ENCODE data around the gene TCEA3.
A peak's percentile ranks its signal among the peaks of the same experiment; 100 is the strongest.

Gene TCEA3

GRCh38 chr1:23424293-23425192, at the start of gene TCEA3:
Gene TCEA3, minus strand, starts transcription at chr1:23424748. Its CDS starts 115 bp downstream, at chr1:23424633.
- TF ChIP-seq, protein P1, sequence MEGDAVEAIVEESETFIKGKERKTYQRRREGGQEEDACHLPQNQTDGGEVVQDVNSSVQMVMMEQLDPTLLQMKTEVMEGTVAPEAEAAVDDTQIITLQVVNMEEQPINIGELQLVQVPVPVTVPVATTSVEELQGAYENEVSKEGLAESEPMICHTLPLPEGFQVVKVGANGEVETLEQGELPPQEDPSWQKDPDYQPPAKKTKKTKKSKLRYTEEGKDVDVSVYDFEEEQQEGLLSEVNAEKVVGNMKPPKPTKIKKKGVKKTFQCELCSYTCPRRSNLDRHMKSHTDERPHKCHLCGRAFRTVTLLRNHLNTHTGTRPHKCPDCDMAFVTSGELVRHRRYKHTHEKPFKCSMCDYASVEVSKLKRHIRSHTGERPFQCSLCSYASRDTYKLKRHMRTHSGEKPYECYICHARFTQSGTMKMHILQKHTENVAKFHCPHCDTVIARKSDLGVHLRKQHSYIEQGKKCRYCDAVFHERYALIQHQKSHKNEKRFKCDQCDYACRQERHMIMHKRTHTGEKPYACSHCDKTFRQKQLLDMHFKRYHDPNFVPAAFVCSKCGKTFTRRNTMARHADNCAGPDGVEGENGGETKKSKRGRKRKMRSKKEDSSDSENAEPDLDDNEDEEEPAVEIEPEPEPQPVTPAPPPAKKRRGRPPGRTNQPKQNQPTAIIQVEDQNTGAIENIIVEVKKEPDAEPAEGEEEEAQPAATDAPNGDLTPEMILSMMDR (IDR thresholded peaks at IDR 0.05; ENCODE audit: low read depth, low read length, missing control alignments): no peak
- no peak for DNase-seq (ENCODE audit: low read depth)
- in situ Hi-C loops (cut with HindIII; ENCODE audit: low sequenced_read_pairs): loop anchor here (5.0 kb wide), 1 partner anchor 73 kb away; no protein-coding TSS in a partner anchor
- peak within 1 kb of the TSS; percentile 33 for H3K4me3 ChIP-seq (ENCODE audit: low read depth, low read length)

DNA sequence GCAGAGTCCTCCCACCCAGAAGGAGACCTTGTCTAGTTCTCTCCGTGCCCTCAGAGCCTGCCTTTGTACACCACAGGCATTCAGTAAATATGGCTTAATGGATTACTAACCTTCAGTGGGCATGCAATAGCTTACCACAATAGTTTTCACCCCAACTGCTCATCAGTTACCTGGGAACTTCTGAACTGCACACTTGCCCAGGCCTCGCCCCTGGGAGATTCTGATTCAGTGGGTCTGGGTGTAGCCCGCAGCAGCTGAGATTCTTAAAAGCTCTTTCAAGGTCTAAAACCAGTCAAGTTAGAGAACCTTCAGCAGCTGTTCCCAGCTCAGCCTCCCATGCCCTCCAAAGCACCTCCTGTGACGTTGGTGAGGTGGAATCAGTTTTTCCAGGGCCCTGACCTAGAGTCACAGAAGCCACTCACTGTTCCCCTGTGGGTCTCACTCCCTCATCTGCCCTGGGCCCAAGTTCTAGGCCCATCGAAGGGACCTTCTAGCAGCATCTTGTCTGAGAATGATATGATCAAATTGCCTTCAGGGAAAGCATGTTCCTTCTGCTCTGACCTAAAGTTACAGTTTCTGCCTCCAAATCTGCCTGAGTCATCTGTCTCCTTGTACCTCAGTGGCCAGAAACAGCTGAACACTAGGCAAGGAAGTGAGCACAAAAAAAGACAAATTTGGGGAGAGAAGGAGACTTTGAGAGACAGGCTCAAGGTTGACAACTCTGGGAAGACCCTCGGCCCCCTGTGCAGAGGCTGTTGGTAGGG, 48.7 kb upstream of the TCEA3 start:
- H3K4me3 ChIP-seq (ENCODE audit: low read depth, low read length): no peak overlapping the region
- no peak for DNase-seq (ENCODE audit: low read depth)
- TF ChIP-seq, protein P1 (IDR thresholded peaks at IDR 0.05; ENCODE audit: low read depth, low read length, missing control alignments): no peak
- in situ Hi-C loops (cut with HindIII; ENCODE audit: low sequenced_read_pairs): no loop called here

DNA sequence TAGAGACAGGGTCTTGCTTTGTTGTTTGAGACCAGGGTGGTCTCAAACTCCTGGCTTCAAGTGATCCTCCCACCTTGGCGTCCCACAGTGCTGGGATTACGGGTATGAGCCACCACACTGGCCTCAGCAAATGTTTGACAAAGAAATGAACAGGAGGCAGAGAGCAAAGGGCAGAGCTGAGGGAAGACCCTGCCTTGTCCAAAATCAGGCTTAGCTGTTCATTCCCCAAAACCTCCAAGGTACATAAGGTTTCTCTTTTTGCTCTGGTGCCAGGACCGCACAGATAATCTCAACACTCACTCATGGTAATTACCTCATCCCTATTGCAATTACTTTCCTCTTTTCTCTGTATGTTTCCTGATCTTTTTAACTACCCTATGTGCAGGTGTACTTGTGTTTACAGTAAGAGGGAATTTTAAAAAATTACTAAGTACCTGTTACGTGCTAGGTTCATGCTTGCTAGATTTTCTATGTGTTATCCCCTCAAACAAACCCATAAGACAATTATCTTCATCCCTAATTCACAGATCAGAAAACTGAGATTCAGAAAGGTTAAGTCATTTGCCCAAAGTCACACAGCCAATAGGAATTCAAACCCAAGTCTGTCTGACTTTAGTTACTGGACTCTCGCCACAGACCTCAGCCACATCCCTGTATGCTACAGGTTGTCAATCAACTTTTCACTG, 47.9 kb upstream of the TCEA3 start:
- DNase-seq (ENCODE audit: low read depth): no peak
- in situ Hi-C loops (cut with HindIII; ENCODE audit: low sequenced_read_pairs): no loop called here
- no peak overlapping the region for H3K4me3 ChIP-seq (ENCODE audit: low read depth, low read length)
- TF ChIP-seq, protein P1 (IDR thresholded peaks at IDR 0.05; ENCODE audit: low read depth, low read length, missing control alignments): no peak

- no peak overlapping the region for H3K4me3 ChIP-seq (ENCODE audit: low read depth, low read length)
- TF ChIP-seq, protein P1 (IDR thresholded peaks at IDR 0.05; ENCODE audit: low read depth, low read length, missing control alignments): no peak
- in situ Hi-C loops (cut with HindIII; ENCODE audit: low sequenced_read_pairs): no loop called here
- DNase-seq (ENCODE audit: low read depth): no peak
Measured at GRCh38 chr1:23471473-23472075, 47.0 kb upstream of the TCEA3 start.

GRCh38 chr1:23470282-23471070, 45.9 kb upstream of the TCEA3 start:
- in situ Hi-C loops (cut with HindIII; ENCODE audit: low sequenced_read_pairs): no loop called here
- H3K4me3 ChIP-seq (ENCODE audit: low read depth, low read length): no peak overlapping the region

More at GRCh38 chr1:23470282-23471070, 45.9 kb upstream of the TCEA3 start:
- TF ChIP-seq, protein P1 (IDR thresholded peaks at IDR 0.05; ENCODE audit: low read depth, low read length, missing control alignments): no peak
- peak; percentile 53 for DNase-seq (ENCODE audit: low read depth)

All from astrocyte of the cerebellum (primary cell).